ENCODE results near the gene RUVBL2.

DNA sequence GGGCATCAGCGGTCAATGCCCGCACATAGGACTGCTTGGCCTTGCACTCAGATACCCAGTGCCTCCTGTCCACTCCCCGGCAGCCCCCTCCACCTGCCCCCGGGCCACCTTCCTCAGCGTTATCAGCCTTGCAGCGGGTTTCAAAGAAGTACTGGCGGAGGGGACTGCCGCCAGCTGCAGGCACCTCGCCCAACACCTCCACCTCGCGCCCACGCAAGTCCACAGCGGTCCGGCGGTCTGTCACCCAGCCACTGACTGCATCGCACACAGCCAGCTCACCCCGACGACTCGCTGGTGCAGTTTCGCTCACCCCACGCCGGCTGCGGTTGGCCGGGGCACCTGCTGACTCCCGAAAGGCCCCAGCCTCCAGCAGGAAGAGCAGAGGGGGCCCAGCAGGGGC, 67.8 kb downstream of the RUVBL2 start:
- TF ChIP-seq, protein P1, sequence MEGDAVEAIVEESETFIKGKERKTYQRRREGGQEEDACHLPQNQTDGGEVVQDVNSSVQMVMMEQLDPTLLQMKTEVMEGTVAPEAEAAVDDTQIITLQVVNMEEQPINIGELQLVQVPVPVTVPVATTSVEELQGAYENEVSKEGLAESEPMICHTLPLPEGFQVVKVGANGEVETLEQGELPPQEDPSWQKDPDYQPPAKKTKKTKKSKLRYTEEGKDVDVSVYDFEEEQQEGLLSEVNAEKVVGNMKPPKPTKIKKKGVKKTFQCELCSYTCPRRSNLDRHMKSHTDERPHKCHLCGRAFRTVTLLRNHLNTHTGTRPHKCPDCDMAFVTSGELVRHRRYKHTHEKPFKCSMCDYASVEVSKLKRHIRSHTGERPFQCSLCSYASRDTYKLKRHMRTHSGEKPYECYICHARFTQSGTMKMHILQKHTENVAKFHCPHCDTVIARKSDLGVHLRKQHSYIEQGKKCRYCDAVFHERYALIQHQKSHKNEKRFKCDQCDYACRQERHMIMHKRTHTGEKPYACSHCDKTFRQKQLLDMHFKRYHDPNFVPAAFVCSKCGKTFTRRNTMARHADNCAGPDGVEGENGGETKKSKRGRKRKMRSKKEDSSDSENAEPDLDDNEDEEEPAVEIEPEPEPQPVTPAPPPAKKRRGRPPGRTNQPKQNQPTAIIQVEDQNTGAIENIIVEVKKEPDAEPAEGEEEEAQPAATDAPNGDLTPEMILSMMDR (conservative IDR thresholded peaks at IDR 0.05): no peak
- TF ChIP-seq ZFX (IDR thresholded peaks at IDR 0.05): no peak

All from C4-2B (cell line).